ENCODE measurements around the gene SLC6A7. TPM values are rescaled to one million over a fixed set of nuclear protein-coding genes. Genes with fewer than 3 reads are reported as not detected.

SLC6A7 gene
- total and polyA plus RNA-seq, 7 donors, result 0.46 to 10.8 (median 0.60) TPM; not detected in 4

DNA sequence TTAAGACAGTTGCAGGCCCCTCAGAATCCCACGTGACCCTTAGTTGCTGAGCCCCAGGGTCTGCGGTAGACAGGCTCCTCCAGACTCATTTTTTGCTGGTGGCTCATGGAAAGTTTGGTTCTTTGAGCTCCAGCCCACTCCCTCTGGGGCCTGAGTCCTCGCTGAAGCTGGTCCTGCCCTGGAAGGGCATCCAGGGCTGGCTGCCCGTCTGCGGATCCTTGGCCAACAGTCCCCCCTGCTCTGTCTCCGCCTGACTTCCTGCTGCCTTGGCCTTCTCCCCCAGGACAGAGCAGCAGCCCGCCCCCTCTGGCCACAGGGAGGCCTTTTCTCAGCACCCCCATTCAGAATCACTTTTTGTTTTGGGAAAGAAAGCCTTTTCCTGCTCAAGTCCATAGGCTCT is 24.4 kb downstream of the SLC6A7 start:
- peaks cover 0 to 7% (median 2%) of the 10 kb centered on the region in 4 donors for H3K4me1 ChIP-seq
- intact Hi-C loops (cut with DNase I), result loop anchor here (10.0 kb wide), 2 partner anchors 209 to 221 kb away; partner anchors contain the start of genes HMGXB3 and TIGD6
- H3K27ac ChIP-seq, result peak overlapping the region in 1 of 4 donors; percentile 18
- no peaks in the 10 kb centered on the region for H3K36me3 ChIP-seq
- 77 to 85% methylated on average over 7 of the region's 7 CpGs for whole genome bisulfite sequencing, 2 donors
- no peak for DNase-seq
- no peak overlapping the region for H3K4me3 ChIP-seq
- H3K9me3 ChIP-seq, result no peaks in the 10 kb centered on the region
- TF ChIP-seq POLR2AphosphoS5 (IDR thresholded peaks at IDR 0.05), result no peak
- no peak for TF ChIP-seq POLR2A (IDR thresholded peaks at IDR 0.05)
- no peak for TF ChIP-seq EP300 (IDR thresholded peaks at IDR 0.05)
- TF ChIP-seq, protein P1, sequence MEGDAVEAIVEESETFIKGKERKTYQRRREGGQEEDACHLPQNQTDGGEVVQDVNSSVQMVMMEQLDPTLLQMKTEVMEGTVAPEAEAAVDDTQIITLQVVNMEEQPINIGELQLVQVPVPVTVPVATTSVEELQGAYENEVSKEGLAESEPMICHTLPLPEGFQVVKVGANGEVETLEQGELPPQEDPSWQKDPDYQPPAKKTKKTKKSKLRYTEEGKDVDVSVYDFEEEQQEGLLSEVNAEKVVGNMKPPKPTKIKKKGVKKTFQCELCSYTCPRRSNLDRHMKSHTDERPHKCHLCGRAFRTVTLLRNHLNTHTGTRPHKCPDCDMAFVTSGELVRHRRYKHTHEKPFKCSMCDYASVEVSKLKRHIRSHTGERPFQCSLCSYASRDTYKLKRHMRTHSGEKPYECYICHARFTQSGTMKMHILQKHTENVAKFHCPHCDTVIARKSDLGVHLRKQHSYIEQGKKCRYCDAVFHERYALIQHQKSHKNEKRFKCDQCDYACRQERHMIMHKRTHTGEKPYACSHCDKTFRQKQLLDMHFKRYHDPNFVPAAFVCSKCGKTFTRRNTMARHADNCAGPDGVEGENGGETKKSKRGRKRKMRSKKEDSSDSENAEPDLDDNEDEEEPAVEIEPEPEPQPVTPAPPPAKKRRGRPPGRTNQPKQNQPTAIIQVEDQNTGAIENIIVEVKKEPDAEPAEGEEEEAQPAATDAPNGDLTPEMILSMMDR (IDR thresholded peaks at IDR 0.05), result no peak
- H3K27me3 ChIP-seq, result peaks cover 0 to 3% (median 0%) of the 10 kb centered on the region in 3 donors

DNA sequence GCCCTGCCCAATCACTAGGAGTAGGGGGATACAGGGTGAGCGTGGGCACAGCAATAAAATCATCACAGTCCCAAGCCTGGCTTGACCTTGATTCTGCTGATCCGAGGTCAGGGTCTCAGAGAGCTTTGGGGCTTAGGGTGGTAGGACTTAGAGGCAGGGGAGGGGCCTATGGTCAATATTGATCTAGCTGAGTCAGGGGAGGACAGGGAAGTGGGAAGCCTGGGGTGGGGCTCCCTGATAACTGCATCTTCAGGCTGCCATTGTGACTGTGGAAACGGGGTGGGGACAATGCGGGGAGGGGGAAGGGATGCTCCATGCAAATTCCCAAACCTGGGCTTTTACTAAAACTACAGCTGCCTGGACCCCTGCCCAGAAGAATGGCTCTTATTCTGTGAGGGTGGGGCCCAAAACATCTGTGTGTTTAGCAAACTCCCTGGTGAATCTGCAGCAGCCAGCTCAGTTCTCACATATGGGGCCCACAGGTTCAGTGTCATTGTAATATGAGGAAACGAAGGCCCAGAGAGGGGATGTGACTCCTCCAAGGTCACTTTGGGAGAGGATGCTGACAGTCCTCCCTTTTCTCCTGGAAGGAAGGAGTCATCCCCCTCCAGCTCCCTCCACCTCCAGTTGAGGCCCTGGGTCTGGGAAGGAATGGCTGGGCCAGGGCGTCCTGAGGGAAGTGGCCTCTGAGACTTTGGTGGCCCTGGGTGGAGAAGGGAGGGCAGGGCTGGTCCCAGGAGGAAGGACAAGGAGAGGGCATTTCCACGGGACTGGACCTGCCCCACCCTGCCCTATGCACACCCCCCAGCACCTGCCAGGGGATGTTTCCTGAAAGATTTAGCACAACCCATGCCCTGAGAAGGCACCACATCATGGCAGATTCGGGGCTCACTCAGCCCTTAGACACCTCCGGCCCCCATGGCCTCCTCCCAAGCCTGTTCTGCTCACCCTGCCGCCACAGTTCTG is 26.4 kb downstream of the SLC6A7 start:
- 16 to 66% methylated on average over 10 of the region's 10 CpGs for WGBS, 2 donors
- H3K27ac ChIP-seq, result no peak overlapping the region
- TF ChIP-seq EP300 (IDR thresholded peaks at IDR 0.05) (no peak), POLR2A (IDR thresholded peaks at IDR 0.05) (no peak)
- DNase-seq, result no peak
- no peaks in the 10 kb centered on the region for H3K36me3 ChIP-seq
- H3K4me3 ChIP-seq, result no peak overlapping the region
- intact Hi-C loops (cut with DNase I), result loop anchor here (10.0 kb wide), 2 partner anchors 211 to 219 kb away; partner anchors contain the start of genes HMGXB3 and TIGD6
- peaks cover 0 to 3% (median 0%) of the 10 kb centered on the region in 3 donors for H3K27me3 ChIP-seq
- H3K4me1 ChIP-seq, result peaks cover 0 to 7% (median 2%) of the 10 kb centered on the region in 4 donors
- no peaks in the 10 kb centered on the region for H3K9me3 ChIP-seq

DNA sequence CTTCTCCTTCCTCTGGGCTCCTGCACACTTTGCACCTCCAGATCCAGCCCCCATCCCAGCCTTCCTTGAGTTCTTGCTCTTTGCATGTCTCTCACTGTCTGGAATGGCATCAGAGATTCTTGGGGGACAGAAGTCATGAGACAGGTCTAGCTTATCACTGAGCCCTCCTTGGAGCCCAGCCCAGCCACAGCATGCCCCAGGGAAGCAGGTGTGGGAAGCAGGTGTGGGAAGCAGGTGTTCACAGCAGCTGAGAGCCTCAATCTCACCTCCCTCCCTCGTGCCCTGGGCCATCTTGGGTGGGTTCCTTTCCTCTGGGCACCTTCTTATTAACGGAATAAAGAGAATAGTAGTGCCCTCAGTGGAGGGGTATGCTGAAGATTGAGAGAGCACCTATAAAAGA is 27.2 kb downstream of the SLC6A7 start:
- no peak overlapping the region for H3K4me3 ChIP-seq
- intact Hi-C loops (cut with DNase I), result loop anchor here (10.0 kb wide), 2 partner anchors 212 to 218 kb away; partner anchors contain the start of genes HMGXB3 and TIGD6
- peaks cover 0 to 7% (median 2%) of the 10 kb centered on the region in 4 donors for H3K4me1 ChIP-seq
- H3K27me3 ChIP-seq, result peaks cover 0 to 3% (median 0%) of the 10 kb centered on the region in 3 donors
- 17 to 52% methylated on average over 2 of the region's 2 CpGs for WGBS, 2 donors
- no peak overlapping the region for H3K27ac ChIP-seq
- TF ChIP-seq, protein P1 (IDR thresholded peaks at IDR 0.05), result no peak
- TF ChIP-seq EP300 (IDR thresholded peaks at IDR 0.05) (no peak), POLR2A (IDR thresholded peaks at IDR 0.05) (no peak), POLR2AphosphoS5 (IDR thresholded peaks at IDR 0.05) (no peak)
- no peaks in the 10 kb centered on the region for H3K36me3 ChIP-seq
- H3K9me3 ChIP-seq, result no peaks in the 10 kb centered on the region
- no peak for DNase-seq

DNA sequence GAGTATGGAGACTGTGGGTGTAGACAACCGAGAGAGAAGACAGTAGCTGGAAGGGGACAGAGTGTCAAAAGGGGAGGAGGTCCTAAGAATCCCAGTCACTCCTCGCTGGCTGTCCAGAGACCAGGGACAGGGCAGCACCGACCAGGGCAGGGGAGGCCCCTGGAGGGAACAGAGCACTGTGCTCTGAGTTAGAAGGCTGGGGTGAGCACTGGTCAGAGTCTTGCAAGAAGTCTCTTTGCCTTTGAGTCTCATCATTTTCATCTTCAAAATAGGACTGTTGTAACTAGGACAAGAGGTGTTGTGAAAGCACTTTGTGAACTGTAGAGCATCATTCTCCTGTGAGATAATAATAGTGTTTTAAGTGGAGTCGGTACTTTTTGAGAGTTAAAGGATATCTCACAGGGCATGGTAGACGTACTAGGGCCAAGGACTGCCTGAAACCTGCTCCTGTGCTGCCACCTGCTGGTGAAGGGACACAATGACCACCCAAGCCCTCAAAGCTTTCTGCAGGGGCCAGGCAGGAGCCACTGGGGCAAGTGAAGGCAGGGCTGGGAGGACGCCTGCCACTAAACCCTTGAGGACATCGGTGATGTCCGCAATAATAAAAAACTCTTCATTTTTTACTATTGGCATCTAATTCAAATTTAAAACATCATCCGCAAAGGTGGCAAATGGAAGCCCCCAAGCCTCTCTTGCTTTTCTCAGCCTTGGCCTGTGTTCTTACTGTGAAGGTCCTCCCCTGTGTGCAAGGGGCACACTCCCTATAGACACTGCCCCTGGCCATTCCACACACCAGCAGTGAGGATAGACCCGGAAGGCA is 28.2 kb downstream of the SLC6A7 start:
- peak; percentile 92 for DNase-seq
- Histone ChIP-seq H3K36me3 (no peaks in the 10 kb centered on the region), H3K27ac (no peak overlapping the region), H3K27me3 (peaks cover 0 to 3% (median 0%) of the 10 kb centered on the region in 3 donors), H3K4me1 (peaks cover 0 to 7% (median 2%) of the 10 kb centered on the region in 4 donors), H3K4me3 (no peak overlapping the region), H3K9me3 (no peaks in the 10 kb centered on the region)
- intact Hi-C loops (cut with DNase I), result loop anchor here (1.0 to 10.0 kb wide), 4 partner anchors 57 to 217 kb away; partner anchors contain the start of genes HMGXB3 and TIGD6
- WGBS, 2 donors, result 22 to 36% methylated on average over 10 of the region's 10 CpGs
- no peak for TF ChIP-seq EP300 (IDR thresholded peaks at IDR 0.05)
- TF ChIP-seq, protein P1 (IDR thresholded peaks at IDR 0.05), result peak; percentile 71 to 98 (median 93)

Measured in sigmoid colon (tissue), 7 donors.